ENCODE measurements around the gene LMF2.

Gene LMF2

GRCh38 chr22:50456026-50456425 lies 51.5 kb downstream of the LMF2 start:
- no peaks in the 10 kb centered on the region for H3K9me3 ChIP-seq (ENCODE audit: insufficient read depth, low read length)
- no peaks in the 10 kb centered on the region for H3K27me3 ChIP-seq (ENCODE audit: insufficient read depth, insufficient read length)
- no peak for DNase-seq (ENCODE audit: low read depth, low spot score)
- no peak for TF ChIP-seq YY1 (IDR thresholded peaks at IDR 0.05; ENCODE audit: insufficient read depth, insufficient read length)
- TF ChIP-seq ZNF274 (IDR thresholded peaks at IDR 0.05; ENCODE audit: low read depth, low read length): no peak
- TF ChIP-seq SUZ12 (IDR thresholded peaks at IDR 0.05; ENCODE audit: extremely low read depth, insufficient read depth, insufficient read length): no peak
- no peaks in the 10 kb centered on the region for H3K4me1 ChIP-seq (ENCODE audit: insufficient read depth, insufficient read length)
- no peak overlapping the region for H3K9ac ChIP-seq (ENCODE audit: insufficient read length, low read depth)
- no peak overlapping the region for H3K4me3 ChIP-seq (ENCODE audit: insufficient read length, low read depth)
- peaks cover 69% of the 10 kb centered on the region for H3K36me3 ChIP-seq (ENCODE audit: insufficient read depth, insufficient read length, low read length)

- TF ChIP-seq ZNF274 (IDR thresholded peaks at IDR 0.05; ENCODE audit: low read depth, low read length) (no peak), SUZ12 (IDR thresholded peaks at IDR 0.05; ENCODE audit: extremely low read depth, insufficient read depth, insufficient read length) (no peak), YY1 (IDR thresholded peaks at IDR 0.05; ENCODE audit: insufficient read depth, insufficient read length) (no peak)
- H3K9ac ChIP-seq (ENCODE audit: insufficient read length, low read depth): no peak overlapping the region
- no peaks in the 10 kb centered on the region for H3K9me3 ChIP-seq (ENCODE audit: insufficient read depth, low read length)
- DNase-seq (ENCODE audit: low read depth, low spot score): no peak
- no peaks in the 10 kb centered on the region for H3K27me3 ChIP-seq (ENCODE audit: insufficient read depth, insufficient read length)
- no peaks in the 10 kb centered on the region for H3K4me1 ChIP-seq (ENCODE audit: insufficient read depth, insufficient read length)
- H3K4me3 ChIP-seq (ENCODE audit: insufficient read length, low read depth): no peak overlapping the region
- H3K36me3 ChIP-seq (ENCODE audit: insufficient read depth, insufficient read length, low read length): peaks cover 66% of the 10 kb centered on the region
Measured at GRCh38 chr22:50455201-50455600, 52.3 kb downstream of the LMF2 start.

- no peak for TF ChIP-seq YY1 (IDR thresholded peaks at IDR 0.05; ENCODE audit: insufficient read depth, insufficient read length)
- TF ChIP-seq SUZ12 (IDR thresholded peaks at IDR 0.05; ENCODE audit: extremely low read depth, insufficient read depth, insufficient read length): no peak
- no peak for TF ChIP-seq ZNF274 (IDR thresholded peaks at IDR 0.05; ENCODE audit: low read depth, low read length)
- Histone ChIP-seq H3K4me1 (ENCODE audit: insufficient read depth, insufficient read length) (no peaks in the 10 kb centered on the region), H3K27me3 (ENCODE audit: insufficient read depth, insufficient read length) (no peaks in the 10 kb centered on the region), H3K36me3 (ENCODE audit: insufficient read depth, insufficient read length, low read length) (peaks cover 64% of the 10 kb centered on the region), H3K9ac (ENCODE audit: insufficient read length, low read depth) (no peak overlapping the region), H3K4me3 (ENCODE audit: insufficient read length, low read depth) (no peak overlapping the region), H3K9me3 (ENCODE audit: insufficient read depth, low read length) (no peaks in the 10 kb centered on the region)
- no peak for DNase-seq (ENCODE audit: low read depth, low spot score)
Measured at GRCh38 chr22:50454556-50455075, 52.9 kb downstream of the LMF2 start.

All from NT2/D1 (cell line).